ENCODE measurements around the gene CAD. TPM values are rescaled to one million over a fixed set of nuclear protein-coding genes. Genes with fewer than 3 reads are reported as not detected.

The CAD gene
- total RNA-seq, 1 donor = 30.8 TPM

GRCh38 chr2:27249159-27249890 lies 32.2 kb downstream of the CAD start:
- H2AFZ ChIP-seq (ENCODE audit: low read length) = peak overlapping the region; percentile 7
- no peaks in the 10 kb centered on the region for H4K20me1 ChIP-seq (ENCODE audit: insufficient read depth, low read length)
- peak; percentile 96 for DNase-seq (ENCODE audit: insufficient read length, low spot score, missing footprints)
- no peaks in the 10 kb centered on the region for H3K9me3 ChIP-seq (ENCODE audit: low read depth, low read length)
- no peaks in the 10 kb centered on the region for H3K27me3 ChIP-seq (ENCODE audit: insufficient read depth, low read length)
- H3K36me3 ChIP-seq (ENCODE audit: insufficient read depth, low read length) = peaks cover 3% of the 10 kb centered on the region
- H3K27ac ChIP-seq (ENCODE audit: low read depth, low read length) = peak overlapping the region; percentile 34
- H3K4me1 ChIP-seq (ENCODE audit: insufficient read depth, low read length) = peaks cover 13% of the 10 kb centered on the region
- H3K4me3 ChIP-seq (ENCODE audit: insufficient read depth, low read length) = no peak overlapping the region
- no peak for TF ChIP-seq CTCF (IDR thresholded peaks at IDR 0.05; ENCODE audit: extremely low read depth, low read depth, low read length)
- peak overlapping the region; percentile 24 for H3K4me2 ChIP-seq (ENCODE audit: insufficient read depth, low read length)
- H3K79me2 ChIP-seq (ENCODE audit: insufficient read depth, low read length) = no peaks in the 10 kb centered on the region

GRCh38 chr2:27249891-27250651 lies 32.9 kb downstream of the CAD start:
- peak overlapping the region; percentile 7 for H2AFZ ChIP-seq (ENCODE audit: low read length)
- peak; percentile 73 for DNase-seq (ENCODE audit: insufficient read length, low spot score, missing footprints)
- H3K4me2 ChIP-seq (ENCODE audit: insufficient read depth, low read length) = no peak overlapping the region

GRCh38 chr2:27250652-27251379 lies 33.6 kb downstream of the CAD start:
- Histone ChIP-seq H4K20me1 (ENCODE audit: insufficient read depth, low read length) (no peaks in the 10 kb centered on the region), H3K36me3 (ENCODE audit: insufficient read depth, low read length) (no peaks in the 10 kb centered on the region), H3K4me3 (ENCODE audit: insufficient read depth, low read length) (no peak overlapping the region), H3K27ac (ENCODE audit: low read depth, low read length) (no peak overlapping the region), H3K4me2 (ENCODE audit: insufficient read depth, low read length) (no peak overlapping the region), H3K4me1 (ENCODE audit: insufficient read depth, low read length) (peaks cover 24% of the 10 kb centered on the region), H2AFZ (ENCODE audit: low read length) (no peak overlapping the region), H3K27me3 (ENCODE audit: insufficient read depth, low read length) (no peaks in the 10 kb centered on the region), H3K79me2 (ENCODE audit: insufficient read depth, low read length) (no peaks in the 10 kb centered on the region), H3K9me3 (ENCODE audit: low read depth, low read length) (no peaks in the 10 kb centered on the region)
- TF ChIP-seq CTCF (IDR thresholded peaks at IDR 0.05; ENCODE audit: extremely low read depth, low read depth, low read length) = no peak
- peak; percentile 32 for DNase-seq (ENCODE audit: insufficient read length, low spot score, missing footprints)

More at GRCh38 chr2:27249891-27250651, 32.9 kb downstream of the CAD start:
- Histone ChIP-seq H3K27me3 (ENCODE audit: insufficient read depth, low read length) (no peaks in the 10 kb centered on the region), H3K36me3 (ENCODE audit: insufficient read depth, low read length) (no peaks in the 10 kb centered on the region), H3K4me1 (ENCODE audit: insufficient read depth, low read length) (peaks cover 18% of the 10 kb centered on the region), H3K4me3 (ENCODE audit: insufficient read depth, low read length) (no peak overlapping the region), H3K27ac (ENCODE audit: low read depth, low read length) (no peak overlapping the region), H4K20me1 (ENCODE audit: insufficient read depth, low read length) (no peaks in the 10 kb centered on the region), H3K9me3 (ENCODE audit: low read depth, low read length) (no peaks in the 10 kb centered on the region), H3K79me2 (ENCODE audit: insufficient read depth, low read length) (no peaks in the 10 kb centered on the region)
- TF ChIP-seq CTCF (IDR thresholded peaks at IDR 0.05; ENCODE audit: extremely low read depth, low read depth, low read length) = peak; percentile 42

Data from osteoblast (primary cell).